H9 (cell line): ENCODE data around the gene MIPEP. TPM values are rescaled to one million over a fixed set of nuclear protein-coding genes. Genes with fewer than 3 reads are reported as not detected.

Experiments used
- DNase-seq: peaks from one replicate; pipeline ENCODE4 v3.0.0-alpha.2; 2017
- H2AFZ ChIP-seq: one replicate; pipeline ENCODE4 v1.6.1; 2013; ENCODE audit warnings: mild to moderate bottlenecking, low read length, control low read depth, moderate library complexity
- H2AK5ac ChIP-seq: 2 replicates; pipeline ENCODE4 v1.6.1; 2013; ENCODE audit warnings: low read length, control low read depth, mixed read lengths; ENCODE audit not compliant: insufficient read length
- H2BK120ac ChIP-seq: one replicate; pipeline ENCODE4 v1.6.1; 2013; ENCODE audit warnings: low read depth, mild to moderate bottlenecking, low read length, control low read depth, inconsistent platforms; ENCODE audit not compliant: poor library complexity, severe bottlenecking
- H2BK12ac ChIP-seq: 2 replicates; pipeline ENCODE4 v1.6.1; 2013; ENCODE audit warnings: low read length, control low read depth, mixed read lengths, low read depth; ENCODE audit not compliant: insufficient read length
- H2BK15ac ChIP-seq: 2 replicates; pipeline ENCODE4 v1.6.1; 2013; ENCODE audit warnings: low read depth, low read length, control low read depth
- H2BK20ac ChIP-seq: one replicate; pipeline ENCODE4 v1.6.1; 2013; ENCODE audit warnings: low read depth, mild to moderate bottlenecking, low read length, control low read depth, inconsistent platforms; ENCODE audit not compliant: poor library complexity, severe bottlenecking
- H2BK5ac ChIP-seq: 2 replicates; pipeline ENCODE4 v1.6.1; 2013; ENCODE audit warnings: low read length, control low read depth, mixed read lengths; ENCODE audit not compliant: insufficient read length
- H3K14ac ChIP-seq: 2 replicates; pipeline ENCODE4 v1.6.1; 2013; ENCODE audit warnings: low read length, control low read depth; ENCODE audit not compliant: insufficient read depth
- H3K18ac ChIP-seq: 2 replicates; pipeline ENCODE4 v1.6.1; 2013; ENCODE audit warnings: low read depth, mild to moderate bottlenecking, mixed read lengths, low read length, control low read depth; ENCODE audit not compliant: insufficient read length
- H3K23ac ChIP-seq: 2 replicates; pipeline ENCODE4 v1.6.1; 2013; ENCODE audit warnings: low read length, control low read depth, mixed read lengths, low read depth; ENCODE audit not compliant: insufficient read length
- H3K23me2 ChIP-seq: 2 replicates; pipeline ENCODE4 v1.6.1; 2013; ENCODE audit warnings: low read depth, mild to moderate bottlenecking, mixed read lengths, low read length, control low read depth; ENCODE audit not compliant: insufficient read length, poor library complexity, severe bottlenecking
- H3K27ac ChIP-seq: 2 replicates; pipeline ENCODE4 v1.5.1; 2013; ENCODE audit warnings: low read length, control low read depth, mixed read lengths, low read depth; ENCODE audit not compliant: insufficient read length
- H3K27me3 ChIP-seq: 2 replicates; pipeline ENCODE4 v1.6.1; 2013; ENCODE audit warnings: low read length, control low read depth, inconsistent platforms; ENCODE audit not compliant: insufficient read depth
- H3K4ac ChIP-seq: 2 replicates; pipeline ENCODE4 v1.6.1; 2013; ENCODE audit warnings: low read depth, mild to moderate bottlenecking, control low read depth, inconsistent platforms, low read length, moderate library complexity
- H3K4me1 ChIP-seq: 2 replicates; pipeline ENCODE4 v1.6.1; 2013; ENCODE audit warnings: low read length, control low read depth, inconsistent platforms; ENCODE audit not compliant: insufficient read depth
- H3K4me2 ChIP-seq: 2 replicates; pipeline ENCODE4 v1.6.1; 2013; ENCODE audit warnings: low read length, control low read depth, mixed read lengths; ENCODE audit not compliant: insufficient read length, insufficient read depth
- H3K56ac ChIP-seq: 2 replicates; pipeline ENCODE4 v1.6.1; 2013; ENCODE audit warnings: low read depth, mild to moderate bottlenecking, mixed read lengths, low read length, control low read depth; ENCODE audit not compliant: insufficient read length
- H3K79me1 ChIP-seq: 2 replicates; pipeline ENCODE4 v1.6.1; 2013; ENCODE audit warnings: low read depth, mild to moderate bottlenecking, moderate library complexity, low read length, control low read depth, inconsistent platforms; ENCODE audit not compliant: insufficient read depth, poor library complexity, severe bottlenecking
- H3K79me2 ChIP-seq: 2 replicates; pipeline ENCODE4 v1.6.1; 2013; ENCODE audit warnings: low read length, control low read depth, inconsistent platforms; ENCODE audit not compliant: insufficient read depth
- H3K9ac ChIP-seq: 2 replicates; pipeline ENCODE4 v1.6.1; 2013; ENCODE audit warnings: low read length, control low read depth, mixed read lengths; ENCODE audit not compliant: insufficient read length; ENCODE audit errors: extremely low read depth
- H3K9me3 ChIP-seq: one replicate; pipeline ENCODE4 v1.6.1; 2013; ENCODE audit warnings: low read depth, low read length, inconsistent platforms; ENCODE audit not compliant: control insufficient read depth
- H3T11ph ChIP-seq: one replicate; pipeline ENCODE4 v1.6.1; 2013; ENCODE audit warnings: mild to moderate bottlenecking, low read length, control low read depth, inconsistent platforms
- H4K20me1 ChIP-seq: one replicate; pipeline ENCODE4 v1.6.1; 2013; ENCODE audit not compliant: control insufficient read depth, insufficient read length, insufficient read depth
- H4K5ac ChIP-seq: 2 replicates; pipeline ENCODE4 v1.6.1; 2013; ENCODE audit warnings: low read depth, mild to moderate bottlenecking, mixed read lengths, low read length, control low read depth; ENCODE audit not compliant: insufficient read length
- H4K8ac ChIP-seq: replicated peaks from 2 replicates; pipeline ENCODE4 v1.6.1; 2013; ENCODE audit warnings: low read length, control low read depth, mixed read lengths, low read depth; ENCODE audit not compliant: insufficient read length
- H4K91ac ChIP-seq: 2 replicates; pipeline ENCODE4 v1.6.1; 2013; ENCODE audit warnings: low read depth, mild to moderate bottlenecking, moderate library complexity, mixed read lengths, low read length, control low read depth; ENCODE audit not compliant: insufficient read length
- H3K27ac Mint-ChIP-seq, 3 experiments: 2 replicates in 2 of 3; 3 replicates in 1 of 3; pipeline ENCODE4 v1.8.0; 2020 to 2021; ENCODE audit warnings: mixed read lengths in 3 of 3, mild to moderate bottlenecking in 1 of 3, moderate library complexity in 1 of 3
- H3K27me3 Mint-ChIP-seq: 2 replicates; pipeline ENCODE4 v1.8.0; 2021; ENCODE audit warnings: low read depth, mild to moderate bottlenecking, moderate library complexity, mixed read lengths
- H3K36me3 Mint-ChIP-seq, 3 experiments: 2 replicates in 2 of 3; 3 replicates in 1 of 3; pipeline ENCODE4 v1.8.0; 2020 to 2021; ENCODE audit warnings: low read depth in 3 of 3, mixed read lengths in 3 of 3; ENCODE audit not compliant: insufficient read depth in 1 of 3
- H3K4me1 Mint-ChIP-seq, 2 experiments: 2 replicates each; pipeline ENCODE4 v1.8.0; 2020; ENCODE audit warnings: mixed read lengths in 2 of 2
- H3K4me3 Mint-ChIP-seq, 2 experiments: 2 replicates in 1 of 2; 3 replicates in 1 of 2; pipeline ENCODE4 v1.8.0; 2020 to 2021; ENCODE audit warnings: mild to moderate bottlenecking in 2 of 2, mixed read lengths in 2 of 2, moderate library complexity in 1 of 2
- H3K9me3 Mint-ChIP-seq, 2 experiments: 2 replicates in 1 of 2; 3 replicates in 1 of 2; pipeline ENCODE4 v1.8.0; 2020; ENCODE audit warnings: mild to moderate bottlenecking in 2 of 2, mixed read lengths in 2 of 2, moderate library complexity in 1 of 2
- CTCF ChIP-seq: fragments of 200-600 bp; sonication (generic); conservative IDR thresholded peaks from 3 replicates; pipeline ENCODE4 v1.8.0; 2021; ENCODE audit warnings: antibody characterized with exemption, mild to moderate bottlenecking
- WGBS: extraction: QIAGEN DNeasy Blood & Tissue Kit; methylation state at CpG from one replicate; pipeline ENCODE4 v1.1.7; 2013; ENCODE audit warnings: missing lambda C conversion rate, low lambda C conversion rate, mixed read lengths; ENCODE audit not compliant: insufficient read length; ENCODE audit errors: extremely low coverage; 5-methylcytosine and 5-hydroxymethylcytosine counted together
- total RNA-seq: library from RNA; stranded (reverse); gene quantifications from 2 replicates; pipeline ENCODE4 v1.2.1, GENCODE V29; 2021

MIPEP gene
- total RNA-seq, 1 experiment from 2014 or later = 18.5 TPM

- DNase-seq = no peak
- Histone ChIP-seq H2BK5ac (no peak overlapping the region), H4K20me1 (no peaks in the 10 kb centered on the region), H3K9ac (no peak overlapping the region), H3K79me1 (no peaks in the 10 kb centered on the region), H4K91ac (no peak overlapping the region), H3K79me2 (no peaks in the 10 kb centered on the region), H4K8ac (no peak overlapping the region), H4K5ac (no peak overlapping the region), H3K56ac (no peak overlapping the region), H3K18ac (no peak overlapping the region), H2BK12ac (no peak overlapping the region), H3K9me3 (no peaks in the 10 kb centered on the region), H2BK15ac (no peak overlapping the region), H2BK120ac (no peak overlapping the region), H2BK20ac (no peak overlapping the region), H3K4ac (no peak overlapping the region), H3T11ph (no peak overlapping the region), H3K27ac (no peak overlapping the region), H3K14ac (no peak overlapping the region), H3K4me2 (no peak overlapping the region), H2AK5ac (no peak overlapping the region), H2AFZ (no peak overlapping the region), H3K27me3 (no peaks in the 10 kb centered on the region), H3K23me2 (no peaks in the 10 kb centered on the region), H3K4me1 (no peaks in the 10 kb centered on the region; the same call in 1 of the 2 replicates), H3K23ac (no peak overlapping the region)
- Mint-ChIP-seq H3K27me3 (no peaks in the 10 kb centered on the region), H3K4me1 (peaks cover 7 to 8% of the 10 kb centered on the region in 2 experiments), H3K4me3 (no peak overlapping the region), H3K36me3 (0 out of 7 replicates have a peak, but pooled peaks cover 0 to 2% (median 0%) of the 10 kb centered on the region in 3 experiments), H3K27ac (no peak overlapping the region; a peak in 1 of 7 replicates), H3K9me3 (no peaks in the 10 kb centered on the region)
- no CpG with 5 or more reads among the region's 5 CpGs for WGBS
- TF ChIP-seq CTCF = no peak
Observed at GRCh38 chr13:23845105-23845725, 44.0 kb downstream of the MIPEP start.
